ENCODE results near the gene CD9.

CD9 gene

DNA sequence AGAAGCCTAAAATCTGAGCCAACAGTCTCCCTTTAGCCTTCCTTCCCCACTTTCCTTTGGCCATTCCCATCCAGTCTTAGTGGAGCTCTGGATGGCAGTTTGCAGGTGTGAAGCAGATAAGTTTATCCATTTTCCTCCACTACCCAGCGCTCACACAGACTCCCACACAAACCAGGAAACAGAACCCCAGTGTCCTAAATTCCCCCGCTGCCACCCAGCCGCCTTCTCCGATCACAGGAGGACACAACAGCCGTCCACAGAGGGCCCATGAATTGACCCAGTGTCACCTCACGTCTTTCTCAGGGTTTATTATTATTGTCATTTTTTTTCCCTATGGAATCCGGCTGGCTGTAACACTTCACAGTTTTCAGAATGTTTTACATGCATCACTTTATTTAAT lies 16.4 kb downstream of the CD9 start:
- no peak for TF ChIP-seq POLR2A (IDR thresholded peaks at IDR 0.05; ENCODE audit: low read depth, low read length)
- no peak for FAIRE-seq

DNA sequence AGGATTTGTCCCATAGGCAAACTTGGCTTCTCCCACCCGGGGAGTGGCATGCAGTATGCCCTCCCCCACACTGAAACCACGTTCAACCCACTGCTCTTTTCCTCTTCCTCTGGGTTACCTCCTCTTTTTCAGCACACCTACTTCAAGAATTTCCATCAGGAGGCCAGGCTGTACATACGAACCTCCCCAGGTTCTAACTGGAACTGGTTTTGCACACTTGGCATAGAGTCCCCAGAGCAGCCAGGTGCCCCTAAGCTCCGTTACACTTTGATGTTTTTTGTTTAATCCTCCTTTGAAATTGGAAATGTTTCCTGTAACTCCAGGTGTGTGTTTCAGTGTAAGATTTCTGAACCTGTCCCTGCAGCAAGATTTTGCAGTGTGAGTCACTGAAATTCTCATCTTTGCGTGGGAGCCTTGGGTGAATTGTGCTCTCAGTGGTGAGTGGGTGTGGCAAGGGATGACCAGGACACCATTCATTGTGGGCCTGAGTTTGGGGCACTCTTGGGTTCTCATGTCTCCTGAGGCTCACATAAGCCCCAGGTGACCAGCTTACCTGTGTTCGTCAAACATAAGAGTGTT lies 18.2 kb downstream of the CD9 start:
- FAIRE-seq: no peak
- TF ChIP-seq PAX5 (IDR thresholded peaks at IDR 0.05; ENCODE audit: insufficient read depth, low read length, severe bottlenecking) (no peak), POLR2A (IDR thresholded peaks at IDR 0.05; ENCODE audit: low read depth, low read length) (no peak), POU2F2 (IDR thresholded peaks at IDR 0.05; ENCODE audit: low read depth, low read length) (no peak), SPI1 (IDR thresholded peaks at IDR 0.05; ENCODE audit: low read depth, low read length) (no peak), TAF1 (IDR thresholded peaks at IDR 0.05; ENCODE audit: low read depth, low read length) (no peak), POLR2AphosphoS5 (IDR thresholded peaks at IDR 0.05; ENCODE audit: low read depth, low read length) (no peak)
- no peak for DNase-seq (ENCODE audit: insufficient read length, low spot score)

More for the DNA sequence above, 16.4 kb downstream of the CD9 start:
- DNase-seq (ENCODE audit: insufficient read length, low spot score): no peak

GRCh38 chr12:6219980-6220379 lies 19.8 kb downstream of the CD9 start:
- FAIRE-seq (no peak), DNase-seq (ENCODE audit: insufficient read length, low spot score) (no peak)
- TF ChIP-seq POLR2AphosphoS5 (IDR thresholded peaks at IDR 0.05; ENCODE audit: low read depth, low read length) (no peak), SPI1 (IDR thresholded peaks at IDR 0.05; ENCODE audit: low read depth, low read length) (no peak), POLR2A (IDR thresholded peaks at IDR 0.05; ENCODE audit: low read depth, low read length) (no peak)

GRCh38 chr12:6221146-6221545 lies 20.9 kb downstream of the CD9 start:
- no peak for TF ChIP-seq PAX5 (IDR thresholded peaks at IDR 0.05; ENCODE audit: insufficient read depth, low read length, severe bottlenecking)
- no peak for FAIRE-seq
- no peak for DNase-seq (ENCODE audit: insufficient read length, low spot score)

DNA sequence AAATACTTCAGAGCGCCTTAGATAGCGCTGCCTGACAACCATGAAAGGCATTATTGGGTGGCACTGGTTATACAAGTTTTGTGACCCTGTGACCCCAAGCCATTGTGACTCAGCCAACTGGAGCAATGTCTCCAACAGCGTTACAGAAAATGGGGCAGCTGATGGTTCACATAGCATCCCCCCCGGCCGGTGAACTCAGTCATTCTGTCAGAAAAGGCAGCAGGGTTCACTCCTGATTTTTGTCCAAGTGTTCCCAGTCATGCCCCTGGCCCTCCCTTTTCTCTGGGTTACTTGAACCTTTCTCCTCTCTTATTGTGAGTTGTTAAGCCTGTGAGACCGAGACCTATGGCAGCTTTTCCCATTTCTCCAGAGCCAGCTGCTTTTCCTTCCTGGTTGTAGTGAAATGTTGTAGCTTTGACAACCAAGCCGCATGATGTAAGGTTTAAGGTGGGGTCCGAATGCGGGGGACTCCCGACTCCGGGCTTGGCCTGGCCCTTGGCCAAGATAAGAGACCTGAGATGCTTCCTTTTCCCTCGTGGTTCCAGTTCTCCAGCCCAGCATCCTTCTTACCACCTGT lies 22.0 kb downstream of the CD9 start:
- no peak for FAIRE-seq
- no peak for TF ChIP-seq POLR2AphosphoS5 (IDR thresholded peaks at IDR 0.05; ENCODE audit: low read depth, low read length)
- no peak for TF ChIP-seq PAX5 (IDR thresholded peaks at IDR 0.05; ENCODE audit: insufficient read depth, low read length, severe bottlenecking)
- no peak for TF ChIP-seq POLR2A (IDR thresholded peaks at IDR 0.05; ENCODE audit: low read depth, low read length)
- TF ChIP-seq SPI1 (IDR thresholded peaks at IDR 0.05; ENCODE audit: low read depth, low read length): no peak
- TF ChIP-seq TAF1 (IDR thresholded peaks at IDR 0.05; ENCODE audit: low read depth, low read length): no peak
- TF ChIP-seq POU2F2 (IDR thresholded peaks at IDR 0.05; ENCODE audit: low read depth, low read length): no peak
- DNase-seq (ENCODE audit: insufficient read length, low spot score): no peak

DNA sequence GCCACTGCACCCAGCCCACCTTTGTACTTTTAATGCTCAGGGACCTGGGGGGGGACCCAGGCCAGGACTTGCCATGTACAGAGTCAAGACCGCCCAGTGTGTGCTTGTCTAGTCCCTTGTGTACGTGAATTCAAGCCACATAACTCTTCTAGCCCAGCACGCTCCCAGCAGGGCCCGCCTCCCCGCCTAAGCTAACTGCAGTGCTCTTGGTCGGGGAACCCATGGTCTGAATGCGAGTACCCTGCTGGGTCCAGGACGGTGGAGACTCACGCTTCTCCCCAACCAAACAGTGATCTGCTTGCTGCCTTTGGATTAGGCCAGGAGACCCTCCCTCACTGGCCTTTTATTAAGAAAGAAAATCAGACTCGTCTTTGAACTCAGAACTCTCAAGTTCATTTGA lies 23.3 kb downstream of the CD9 start:
- TF ChIP-seq POLR2A (IDR thresholded peaks at IDR 0.05; ENCODE audit: low read depth, low read length) (no peak), POLR2AphosphoS5 (IDR thresholded peaks at IDR 0.05; ENCODE audit: low read depth, low read length) (no peak), POU2F2 (IDR thresholded peaks at IDR 0.05; ENCODE audit: low read depth, low read length) (no peak), TAF1 (IDR thresholded peaks at IDR 0.05; ENCODE audit: low read depth, low read length) (no peak), SPI1 (IDR thresholded peaks at IDR 0.05; ENCODE audit: low read depth, low read length) (no peak), PAX5 (IDR thresholded peaks at IDR 0.05; ENCODE audit: insufficient read depth, low read length, severe bottlenecking) (no peak)
- FAIRE-seq (no peak), DNase-seq (ENCODE audit: insufficient read length, low spot score) (no peak)

- no peak for DNase-seq (ENCODE audit: insufficient read length, low spot score)
- no peak for FAIRE-seq
Measured at GRCh38 chr12:6224550-6224949, 24.4 kb downstream of the CD9 start.

DNA sequence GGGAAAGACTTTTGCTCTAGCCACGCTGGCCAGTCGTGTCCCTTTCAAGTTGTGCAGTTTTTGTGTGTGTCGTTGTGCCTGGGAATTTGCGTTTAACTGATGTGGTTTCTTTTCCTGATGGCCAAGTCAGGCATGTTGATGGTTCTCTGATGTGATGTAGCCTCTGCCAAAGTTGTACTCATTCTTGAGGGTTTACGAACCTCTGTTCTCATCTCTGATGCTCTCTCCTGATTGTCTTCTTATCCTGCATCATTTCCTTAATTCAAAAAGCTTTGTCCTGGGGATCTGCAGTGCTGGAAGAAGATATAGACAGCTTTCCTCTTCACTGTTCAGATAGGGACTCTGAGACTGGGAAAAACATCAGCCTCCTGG lies 25.4 kb downstream of the CD9 start:
- DNase-seq (ENCODE audit: insufficient read length, low spot score) (no peak), FAIRE-seq (no peak)
- no peak for TF ChIP-seq SPI1 (IDR thresholded peaks at IDR 0.05; ENCODE audit: low read depth, low read length)

More at GRCh38 chr12:6224550-6224949, 24.4 kb downstream of the CD9 start:
- TF ChIP-seq POLR2A (IDR thresholded peaks at IDR 0.05; ENCODE audit: low read depth, low read length): no peak
- no peak for TF ChIP-seq PAX5 (IDR thresholded peaks at IDR 0.05; ENCODE audit: insufficient read depth, low read length, severe bottlenecking)
- TF ChIP-seq POLR2AphosphoS5 (IDR thresholded peaks at IDR 0.05; ENCODE audit: low read depth, low read length): no peak
- no peak for TF ChIP-seq SPI1 (IDR thresholded peaks at IDR 0.05; ENCODE audit: low read depth, low read length)

- DNase-seq (ENCODE audit: insufficient read length, low spot score): no peak
- no peak for TF ChIP-seq POLR2A (IDR thresholded peaks at IDR 0.05; ENCODE audit: low read depth, low read length)
- no peak for TF ChIP-seq POLR2AphosphoS5 (IDR thresholded peaks at IDR 0.05; ENCODE audit: low read depth, low read length)
- TF ChIP-seq POU2F2 (IDR thresholded peaks at IDR 0.05; ENCODE audit: low read depth, low read length): no peak
- no peak for FAIRE-seq
Measured at GRCh38 chr12:6226002-6226678, 25.9 kb downstream of the CD9 start.

DNA sequence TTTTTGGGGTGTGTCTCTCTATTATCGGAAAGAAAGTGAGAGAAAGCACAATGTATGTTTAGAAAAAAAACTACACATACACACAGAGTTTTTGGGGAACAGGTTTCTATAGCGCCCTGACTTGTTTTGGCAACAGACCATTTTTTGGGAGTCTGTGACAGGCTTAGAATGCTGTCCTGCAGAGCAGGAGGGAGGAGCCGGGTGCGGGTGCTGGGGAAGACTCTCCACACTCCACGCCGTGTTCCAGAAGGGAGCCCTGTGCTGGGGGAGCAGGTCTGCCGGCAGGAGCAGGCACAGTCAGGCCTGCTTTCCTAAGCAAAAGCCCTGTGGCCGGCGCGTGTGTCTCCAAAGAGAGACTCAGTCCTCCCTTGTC lies 26.5 kb downstream of the CD9 start:
- FAIRE-seq: no peak
- TF ChIP-seq POLR2A (IDR thresholded peaks at IDR 0.05; ENCODE audit: low read depth, low read length) (no peak), POU2F2 (IDR thresholded peaks at IDR 0.05; ENCODE audit: low read depth, low read length) (no peak), PAX5 (IDR thresholded peaks at IDR 0.05; ENCODE audit: insufficient read depth, low read length, severe bottlenecking) (no peak), TAF1 (IDR thresholded peaks at IDR 0.05; ENCODE audit: low read depth, low read length) (no peak), SPI1 (IDR thresholded peaks at IDR 0.05; ENCODE audit: low read depth, low read length) (no peak), POLR2AphosphoS5 (IDR thresholded peaks at IDR 0.05; ENCODE audit: low read depth, low read length) (no peak)
- no peak for DNase-seq (ENCODE audit: insufficient read length, low spot score)
